Progenitor cell of endocrine pancreas (in vitro differentiated cells): ENCODE data around the gene SYNRG. TPM values are rescaled to one million over a fixed set of nuclear protein-coding genes. Genes with fewer than 3 reads are reported as not detected.
"Not testable (repeated sequence)": the region's sequence is repeated elsewhere in the genome, so short reads cannot be mapped to it uniquely, and the experiment has no call there.

ENCODE experiments used
- DNase-seq: peaks from one replicate; pipeline ENCODE4 v3.0.0; 2021; ENCODE audit warnings: low spot score; ENCODE audit not compliant: unreplicated experiment
- H3K27ac Mint-ChIP-seq: 2 replicates; pipeline ENCODE4 v1.8.0; 2021; ENCODE audit warnings: mild to moderate bottlenecking, moderate library complexity, mixed read lengths
- H3K27me3 Mint-ChIP-seq: 2 replicates; pipeline ENCODE4 v1.8.0; 2021; ENCODE audit warnings: mixed read lengths
- H3K36me3 Mint-ChIP-seq: 2 replicates; pipeline ENCODE4 v1.8.0; 2022; ENCODE audit warnings: mixed read lengths; ENCODE audit not compliant: insufficient read depth
- H3K4me1 Mint-ChIP-seq: 2 replicates; pipeline ENCODE4 v1.8.0; 2021; ENCODE audit warnings: low read depth, mixed read lengths
- H3K4me3 Mint-ChIP-seq: 2 replicates; pipeline ENCODE4 v1.8.0; 2021; ENCODE audit warnings: low read depth, mild to moderate bottlenecking, moderate library complexity, mixed read lengths
- H3K9me3 Mint-ChIP-seq: 2 replicates; pipeline ENCODE4 v1.8.0; 2021; ENCODE audit warnings: low read depth, mixed read lengths
- total RNA-seq: library from RNA; stranded (reverse); gene quantifications from 2 replicates; pipeline ENCODE4 v1.2.1, GENCODE V29; 2021
- TF ChIP-seq, protein P1 (sequence below): fragments of 200-600 bp; sonication (generic); IDR thresholded peaks from one replicate; pipeline ENCODE4 v1.5.0; 2021; ENCODE audit warnings: antibody characterized with exemption, mild to moderate bottlenecking; ENCODE audit not compliant: unreplicated experiment

SYNRG gene
- total RNA-seq, 1 donor from 2014 or later = 73.0 TPM

GRCh38 chr17:37512442-37513068 lies 96.7 kb downstream of the SYNRG start:
- TF ChIP-seq, protein P1, sequence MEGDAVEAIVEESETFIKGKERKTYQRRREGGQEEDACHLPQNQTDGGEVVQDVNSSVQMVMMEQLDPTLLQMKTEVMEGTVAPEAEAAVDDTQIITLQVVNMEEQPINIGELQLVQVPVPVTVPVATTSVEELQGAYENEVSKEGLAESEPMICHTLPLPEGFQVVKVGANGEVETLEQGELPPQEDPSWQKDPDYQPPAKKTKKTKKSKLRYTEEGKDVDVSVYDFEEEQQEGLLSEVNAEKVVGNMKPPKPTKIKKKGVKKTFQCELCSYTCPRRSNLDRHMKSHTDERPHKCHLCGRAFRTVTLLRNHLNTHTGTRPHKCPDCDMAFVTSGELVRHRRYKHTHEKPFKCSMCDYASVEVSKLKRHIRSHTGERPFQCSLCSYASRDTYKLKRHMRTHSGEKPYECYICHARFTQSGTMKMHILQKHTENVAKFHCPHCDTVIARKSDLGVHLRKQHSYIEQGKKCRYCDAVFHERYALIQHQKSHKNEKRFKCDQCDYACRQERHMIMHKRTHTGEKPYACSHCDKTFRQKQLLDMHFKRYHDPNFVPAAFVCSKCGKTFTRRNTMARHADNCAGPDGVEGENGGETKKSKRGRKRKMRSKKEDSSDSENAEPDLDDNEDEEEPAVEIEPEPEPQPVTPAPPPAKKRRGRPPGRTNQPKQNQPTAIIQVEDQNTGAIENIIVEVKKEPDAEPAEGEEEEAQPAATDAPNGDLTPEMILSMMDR = no peak
- no peak overlapping the region for H3K4me3 Mint-ChIP-seq

GRCh38 chr17:37511642-37512041 lies 97.6 kb downstream of the SYNRG start:
- not testable (repeated sequence) for H3K4me3 Mint-ChIP-seq, H3K9me3 Mint-ChIP-seq

More at GRCh38 chr17:37512442-37513068, 96.7 kb downstream of the SYNRG start:
- H3K4me1 Mint-ChIP-seq = peaks cover 6% of the 10 kb centered on the region
- H3K27me3 Mint-ChIP-seq = no peaks in the 10 kb centered on the region
- H3K27ac Mint-ChIP-seq = peak overlapping the region; percentile 27
- no peaks in the 10 kb centered on the region for H3K9me3 Mint-ChIP-seq
- H3K36me3 Mint-ChIP-seq = peaks cover 11% of the 10 kb centered on the region
- DNase-seq = no peak

DNA sequence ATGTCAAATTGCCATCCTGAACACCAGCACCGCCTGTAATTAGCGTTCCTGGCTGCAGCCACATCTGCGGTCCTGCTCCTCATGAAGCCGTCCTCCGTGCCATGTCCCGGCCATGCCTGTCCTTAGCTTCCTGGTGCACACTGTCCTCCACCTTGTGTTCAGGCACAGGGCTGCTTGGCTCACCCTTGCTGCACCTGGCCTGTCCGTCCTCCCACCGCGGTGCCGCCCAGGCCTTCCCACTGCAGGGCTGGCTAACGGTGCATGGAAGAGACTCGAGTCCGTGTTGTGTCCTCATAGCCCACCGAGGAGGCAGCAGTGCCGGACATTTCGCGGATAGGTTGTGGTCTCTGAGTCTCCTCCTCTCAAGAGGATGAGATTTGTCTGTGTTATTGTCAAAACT lies 99.2 kb downstream of the SYNRG start:
- Mint-ChIP-seq H3K27me3 (no peaks in the 10 kb centered on the region), H3K9me3 (no peaks in the 10 kb centered on the region), H3K27ac (peak overlapping the region; percentile 61), H3K4me1 (peaks cover 6% of the 10 kb centered on the region), H3K4me3 (no peak overlapping the region), H3K36me3 (peaks cover 11% of the 10 kb centered on the region)
- TF ChIP-seq, protein P1 = no peak
- no peak for DNase-seq

More at GRCh38 chr17:37511642-37512041, 97.6 kb downstream of the SYNRG start:
- H3K27ac Mint-ChIP-seq, DNase-seq, H3K4me1 Mint-ChIP-seq, H3K27me3 Mint-ChIP-seq: not testable (repeated sequence)
- H3K36me3 Mint-ChIP-seq = peaks cover 11% of the 10 kb centered on the region

GRCh38 chr17:37507111-37507510 lies 102.1 kb downstream of the SYNRG start:
- Mint-ChIP-seq H3K27ac (no peak overlapping the region), H3K36me3 (peaks cover 7% of the 10 kb centered on the region), H3K4me3 (no peak overlapping the region)

DNA sequence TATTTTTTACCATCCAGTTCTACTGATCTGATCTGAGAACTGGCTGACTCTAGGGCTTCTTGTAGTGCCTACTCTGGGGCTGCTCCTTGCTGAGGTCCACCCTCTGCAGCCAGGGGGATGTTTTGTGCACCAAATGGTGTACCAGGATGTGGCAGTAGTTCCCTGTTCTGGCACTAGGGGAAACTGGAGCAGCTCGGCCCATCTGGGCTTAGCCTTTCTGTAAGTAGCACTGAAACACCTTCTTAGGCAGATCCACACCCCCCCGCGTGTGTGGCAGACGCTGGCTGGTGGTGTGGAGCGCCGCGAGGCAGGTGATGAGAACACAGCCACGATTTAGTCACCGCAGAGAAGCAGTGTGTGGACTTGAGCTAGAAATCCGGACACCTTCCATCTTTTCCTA lies 102.5 kb downstream of the SYNRG start:
- Mint-ChIP-seq H3K27ac (no peak overlapping the region), H3K27me3 (no peaks in the 10 kb centered on the region), H3K9me3 (no peaks in the 10 kb centered on the region), H3K4me1 (peaks cover 8% of the 10 kb centered on the region), H3K36me3 (peaks cover 5% of the 10 kb centered on the region), H3K4me3 (no peak overlapping the region)
- DNase-seq = no peak
- TF ChIP-seq, protein P1 = peak; percentile 52

More at GRCh38 chr17:37507111-37507510, 102.1 kb downstream of the SYNRG start:
- Mint-ChIP-seq H3K9me3 (no peaks in the 10 kb centered on the region), H3K4me1 (peaks cover 3% of the 10 kb centered on the region), H3K27me3 (no peaks in the 10 kb centered on the region)
- DNase-seq = no peak
- TF ChIP-seq, protein P1 = no peak

DNA sequence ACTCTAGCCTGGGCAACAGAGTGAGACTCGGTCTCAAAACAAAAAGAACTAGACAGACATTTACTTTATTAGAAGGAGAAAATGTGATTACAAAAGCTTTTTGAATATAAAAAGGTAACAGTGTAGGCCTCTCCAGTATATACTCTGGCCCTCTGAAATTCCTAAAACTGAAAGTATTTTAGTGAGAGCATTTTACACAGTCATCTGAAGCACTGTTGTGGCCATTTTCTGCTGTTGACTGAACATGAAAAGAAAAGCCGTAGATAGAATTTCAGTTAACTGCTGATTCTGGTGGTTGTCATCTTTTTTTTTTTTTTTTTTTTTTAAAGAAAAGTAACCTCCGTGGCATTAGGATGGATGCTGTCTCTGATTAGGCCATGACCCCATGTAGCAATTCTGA lies 103.9 kb downstream of the SYNRG start:
- peaks cover 1% of the 10 kb centered on the region for H3K36me3 Mint-ChIP-seq
- H3K4me3 Mint-ChIP-seq = no peak overlapping the region
- TF ChIP-seq, protein P1 = no peak
- no peaks in the 10 kb centered on the region for H3K9me3 Mint-ChIP-seq
- no peak for DNase-seq
- H3K4me1 Mint-ChIP-seq = peaks cover 13% of the 10 kb centered on the region
- no peak overlapping the region for H3K27ac Mint-ChIP-seq
- H3K27me3 Mint-ChIP-seq = no peaks in the 10 kb centered on the region
